Hypothalamus (tissue), 51 donors: ENCODE measurements around the gene INPP5A.
"Not testable (repeated sequence)": the region's sequence is repeated elsewhere in the genome, so short reads cannot be mapped to it uniquely, and the experiment has no call there.

Experiments used
- DNase-seq, 51 donors: peaks; one replicate each; lab custom pipeline; 2025; lab: John Stamatoyannopoulos, UW

The INPP5A gene

GRCh38 chr10:132725202-132725601, 187.6 kb downstream of the INPP5A start:
- no peak for DNase-seq

DNA sequence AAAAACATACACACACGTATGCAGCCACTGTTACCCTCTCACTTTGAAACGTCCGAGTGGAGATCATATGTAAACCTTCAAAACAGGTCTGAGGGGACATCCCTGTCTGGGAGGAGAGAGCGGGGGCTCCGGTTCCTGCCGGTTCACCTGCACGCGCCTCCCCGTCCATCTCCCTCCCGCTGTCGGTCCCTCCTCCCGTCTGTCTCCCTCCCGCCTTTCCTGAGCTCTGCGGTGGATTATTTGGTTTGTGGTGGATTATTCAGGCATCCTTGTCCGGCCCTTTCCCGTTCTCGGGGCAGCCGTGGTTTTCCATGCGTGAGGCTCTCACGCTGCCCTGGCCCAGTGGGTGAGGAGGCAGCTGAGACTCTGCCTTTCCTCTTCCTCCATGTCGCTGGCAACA, 188.6 kb downstream of the INPP5A start:
- no peak for DNase-seq

DNA sequence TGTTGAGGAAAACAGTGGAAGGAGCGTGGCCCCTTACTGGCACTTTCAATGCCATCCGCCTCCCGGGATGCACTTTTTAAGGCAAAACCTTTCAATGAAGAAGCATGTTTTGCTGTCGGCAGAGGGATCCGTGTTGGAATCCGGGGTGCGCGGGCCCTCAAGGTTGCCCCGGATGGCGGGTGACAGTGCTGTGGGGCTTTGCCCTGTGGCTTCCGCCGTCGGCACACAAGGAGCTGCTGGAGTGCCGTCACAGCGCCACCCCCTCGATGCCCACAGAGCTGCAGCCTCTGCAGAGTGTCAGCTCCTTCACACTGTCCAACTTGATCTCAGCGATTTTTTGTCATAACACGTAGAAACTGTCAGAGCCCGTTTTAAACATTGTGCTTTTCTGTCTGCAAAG, 189.4 kb downstream of the INPP5A start:
- no peak for DNase-seq

GRCh38 chr10:132727411-132727810, 189.8 kb downstream of the INPP5A start:
- DNase-seq, result no peak

DNA sequence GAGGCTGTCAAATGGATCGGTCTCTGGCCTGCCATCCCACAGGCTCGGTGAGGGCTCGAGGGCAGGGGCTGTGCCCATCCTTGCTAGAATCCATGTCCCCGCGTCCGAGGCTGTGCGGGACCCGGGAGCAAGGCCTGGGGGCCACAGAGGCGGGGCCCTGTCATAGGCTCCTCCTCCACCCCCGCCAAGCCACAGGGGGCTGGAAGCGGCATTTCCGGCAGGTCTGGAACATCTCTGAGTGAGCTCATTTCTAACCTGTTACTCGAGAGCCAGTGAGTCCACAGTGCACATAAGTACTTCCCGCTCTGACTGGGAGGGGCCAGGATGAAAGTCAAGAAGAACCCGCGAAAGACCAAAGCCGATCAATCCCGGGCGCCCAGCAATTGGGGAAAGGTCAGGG, 190.7 kb downstream of the INPP5A start:
- DNase-seq, result no peak

GRCh38 chr10:132728741-132729140, 191.2 kb downstream of the INPP5A start:
- DNase-seq, result no peak

DNA sequence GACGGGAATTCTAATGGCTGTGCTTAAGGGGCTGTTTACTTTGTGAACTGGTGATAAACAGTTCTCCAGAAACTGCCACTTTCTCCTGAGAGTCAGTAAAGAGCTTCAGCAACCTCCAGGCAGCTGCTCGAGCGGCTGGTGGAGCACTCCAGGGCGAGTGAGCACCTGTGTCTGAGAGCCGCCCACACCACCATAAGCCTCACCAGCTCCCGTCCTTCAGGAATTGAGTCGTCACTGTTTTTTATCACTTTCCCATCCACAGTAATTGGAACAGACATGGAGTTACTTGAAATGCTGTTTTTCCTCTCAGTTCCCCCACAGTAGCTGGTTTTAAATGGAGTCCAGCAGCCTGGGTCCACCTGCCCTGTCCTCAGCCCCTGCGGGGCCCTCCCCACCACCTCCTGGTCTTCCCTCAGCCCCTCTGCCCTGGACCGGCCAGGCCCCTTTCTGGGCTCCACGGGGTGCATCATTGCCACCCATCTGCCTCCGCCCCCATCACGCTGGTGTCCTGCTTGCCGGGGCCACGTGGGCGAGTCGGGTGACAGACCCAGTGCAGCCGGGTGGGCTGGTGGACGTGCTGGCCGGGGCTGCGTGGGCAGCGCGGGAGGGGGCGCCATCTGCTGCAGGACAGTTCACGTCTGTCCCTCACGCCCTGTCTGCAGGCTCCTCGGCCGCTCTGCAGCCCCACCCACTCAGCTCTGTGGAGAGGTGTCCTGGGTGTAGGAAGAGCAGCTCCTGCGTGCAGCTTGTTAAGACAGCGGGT, 192.4 kb downstream of the INPP5A start:
- DNase-seq, result no peak

DNA sequence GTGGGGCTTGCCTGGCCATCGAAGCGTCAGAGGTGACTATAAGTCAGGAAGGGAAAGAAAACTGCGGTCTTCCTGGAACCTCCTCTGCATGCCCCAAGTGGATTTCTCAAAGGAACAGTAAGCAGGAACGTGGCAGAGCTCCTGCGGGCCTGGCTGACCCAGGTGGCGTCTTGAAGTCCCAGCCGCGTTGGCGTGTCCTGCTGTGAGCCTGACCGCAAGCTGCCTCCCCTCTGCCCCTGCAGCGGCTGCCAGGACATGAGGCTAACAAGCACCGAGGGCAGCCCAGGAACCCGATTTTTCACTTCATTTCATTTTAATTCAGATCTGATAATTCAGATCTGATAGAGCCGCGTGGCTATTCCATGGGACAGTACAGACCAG, 193.0 kb downstream of the INPP5A start:
- DNase-seq, result no peak

DNA sequence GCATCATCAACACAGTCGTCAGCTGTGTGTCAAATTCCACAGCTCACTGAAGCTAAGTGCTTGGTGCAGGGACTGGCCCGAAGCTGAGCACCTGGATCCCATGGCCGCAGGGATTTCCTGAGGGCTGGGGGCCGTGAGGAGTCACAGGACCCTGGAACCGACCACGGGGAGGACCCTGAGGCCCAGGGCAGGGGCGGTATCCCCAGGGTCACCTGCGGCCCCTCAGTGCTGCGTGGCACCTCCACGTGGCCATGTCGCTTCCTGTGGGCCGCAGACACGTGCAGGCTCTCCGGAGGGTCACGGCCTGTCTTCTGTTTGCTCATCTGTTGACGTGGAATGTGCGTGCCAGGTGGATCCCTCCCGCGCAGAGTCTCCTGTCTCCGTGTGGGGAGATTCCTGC, 194.9 kb downstream of the INPP5A start:
- no peak for DNase-seq

DNA sequence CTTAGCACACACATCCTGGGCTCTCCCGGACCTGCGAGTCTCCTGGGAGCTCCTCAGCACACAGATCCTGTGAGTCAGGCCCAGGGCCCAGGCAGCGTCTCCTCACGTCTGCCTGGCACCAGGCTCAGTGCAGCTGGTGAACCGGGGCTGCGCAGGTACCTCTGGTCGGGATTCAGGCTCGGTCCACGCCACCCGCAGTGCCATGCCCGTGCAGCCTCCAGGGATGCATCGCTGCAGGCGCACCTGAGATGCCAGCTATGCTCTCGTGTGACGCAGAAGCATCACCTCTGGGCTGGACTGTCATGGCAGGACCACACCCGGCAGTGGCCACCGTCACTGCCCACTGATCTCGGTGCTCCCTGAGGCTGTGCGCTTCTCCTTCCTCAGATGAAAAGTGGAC, 196.3 kb downstream of the INPP5A start:
- DNase-seq, result no peak

- DNase-seq, result peak in 34 of 51 donors; percentile 17 to 89 (median 67)
These were observed 197.8 kb downstream of the INPP5A start for GRCh38 chr10:132735341-132735775.

- DNase-seq, result peak in 44 of 51 donors; percentile 47 to 89 (median 74)
These were observed 198.4 kb downstream of the INPP5A start for GRCh38 chr10:132735923-132736391.

- DNase-seq, result peak in 6 of 51 donors; percentile 18 to 56 (median 28)
These were observed 199.9 kb downstream of the INPP5A start for GRCh38 chr10:132737390-132738048.

DNA sequence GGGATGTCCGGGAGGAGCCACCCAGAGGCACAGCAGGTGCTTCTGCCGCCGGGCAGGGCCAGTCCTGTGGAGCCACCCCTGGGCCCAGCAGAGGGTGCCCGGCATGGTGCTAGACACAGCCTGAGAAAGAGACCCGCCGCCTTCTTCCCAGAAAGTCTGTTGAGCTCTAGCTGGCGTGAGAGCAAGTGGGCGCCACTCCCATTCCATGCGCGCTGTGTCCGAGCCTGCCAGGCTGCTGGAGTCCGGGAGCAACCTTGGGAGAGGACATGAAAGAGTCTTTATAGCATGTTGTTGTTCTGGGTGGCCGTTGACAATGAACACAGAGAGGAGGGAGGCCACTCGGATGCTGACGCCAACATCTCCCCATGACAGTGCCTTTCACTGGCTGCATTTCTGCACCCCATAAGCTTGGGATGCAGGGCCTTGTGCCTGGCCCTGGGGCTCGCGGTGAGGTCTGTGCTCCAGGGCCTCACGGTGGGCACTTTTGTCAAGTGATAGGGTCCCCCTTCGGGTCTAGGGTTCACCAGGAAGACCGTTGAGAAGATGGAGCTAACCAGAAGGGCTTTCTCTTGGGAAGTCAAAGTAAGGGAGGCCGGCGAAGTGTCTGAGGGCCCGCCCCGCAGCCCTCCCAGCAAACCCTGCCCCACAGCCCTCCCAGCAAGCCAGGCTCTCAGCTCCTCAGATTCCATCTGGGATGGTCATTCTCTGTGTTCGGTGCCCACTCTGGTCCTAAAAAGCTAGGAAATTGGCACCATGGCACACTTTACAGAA, 201.1 kb downstream of the INPP5A start:
- peak in 48 of 51 donors; percentile 21 to 93 (median 74) for DNase-seq

DNA sequence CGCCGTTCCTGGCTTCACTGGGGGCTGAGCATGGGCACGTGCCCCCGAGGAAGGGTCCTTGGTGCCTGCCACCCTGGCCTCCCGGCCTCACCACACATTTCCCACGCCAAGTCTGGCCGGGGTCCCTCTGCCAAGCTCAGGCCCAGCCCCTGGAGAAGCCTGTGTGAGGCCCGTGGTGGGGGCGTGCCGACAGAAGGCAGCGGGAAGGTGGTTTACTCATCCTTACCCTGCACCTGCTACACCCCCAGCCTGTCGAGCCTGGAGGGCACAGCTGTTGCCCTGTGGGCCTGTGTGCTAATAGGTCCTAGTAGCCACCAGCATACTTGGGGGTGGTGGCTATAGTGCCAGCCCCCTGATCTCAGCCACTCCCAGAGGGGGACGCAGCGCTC, 201.6 kb downstream of the INPP5A start:
- peak in 2 of 51 donors; percentile 32 to 52 for DNase-seq

DNA sequence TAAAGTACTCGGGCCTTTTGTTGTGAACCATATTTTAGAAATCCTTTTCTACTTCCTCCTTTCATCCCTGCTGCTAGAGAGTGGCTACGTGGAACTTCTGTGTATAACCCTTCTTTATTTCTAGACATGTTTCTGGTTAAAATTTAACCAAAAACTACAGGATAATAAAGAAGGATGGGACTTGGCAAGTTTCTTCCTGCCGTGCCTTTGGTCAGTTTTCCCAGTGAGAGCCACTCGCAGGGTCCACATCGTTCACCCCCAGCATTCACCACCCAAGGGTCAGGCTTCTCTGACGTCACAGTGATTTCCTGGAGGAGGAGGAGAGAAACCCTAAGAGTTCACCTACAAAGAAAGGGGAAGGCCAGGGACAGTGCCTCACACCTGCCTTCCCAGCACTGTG, 203.0 kb downstream of the INPP5A start:
- DNase-seq, result no peak

GRCh38 chr10:132742167-132742836, 204.7 kb downstream of the INPP5A start:
- DNase-seq, result no peak

GRCh38 chr10:132742837-132743194, 205.2 kb downstream of the INPP5A start:
- DNase-seq, result no peak

DNA sequence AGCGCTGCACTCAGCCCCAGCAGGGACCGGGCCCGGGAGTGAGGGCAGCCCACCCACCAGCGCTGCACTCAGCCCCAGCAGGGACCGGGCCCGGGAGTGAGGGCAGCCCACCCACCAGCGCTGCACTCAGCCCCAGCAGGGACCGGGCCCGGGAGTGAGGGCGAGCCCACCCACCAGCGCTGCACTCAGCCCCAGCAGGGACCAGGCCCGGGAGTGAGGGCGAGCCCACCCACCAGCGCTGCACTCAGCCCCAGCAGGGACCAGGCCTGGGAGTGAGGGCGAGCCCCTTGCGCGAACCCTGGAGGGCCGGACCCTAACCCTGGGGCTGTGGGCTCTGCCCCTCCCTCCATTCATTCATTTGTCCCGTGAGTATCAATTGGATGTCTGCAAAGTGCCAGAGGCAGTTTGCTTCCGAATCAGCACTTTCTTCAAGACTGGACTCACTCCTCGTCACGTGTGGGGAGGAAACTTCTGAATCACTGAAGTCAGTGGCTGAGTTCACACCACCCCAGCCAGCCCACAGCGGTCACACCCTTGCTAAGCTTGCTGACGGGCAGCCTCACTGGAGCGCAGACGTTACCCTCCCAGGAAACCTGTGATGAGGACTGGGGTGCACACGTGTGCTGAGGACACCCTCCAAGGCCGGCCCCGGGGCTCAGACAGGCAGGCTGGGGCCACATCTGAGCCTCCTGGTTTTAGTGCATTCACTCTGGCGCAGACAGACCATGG, 205.8 kb downstream of the INPP5A start:
- not testable (repeated sequence) for DNase-seq

DNA sequence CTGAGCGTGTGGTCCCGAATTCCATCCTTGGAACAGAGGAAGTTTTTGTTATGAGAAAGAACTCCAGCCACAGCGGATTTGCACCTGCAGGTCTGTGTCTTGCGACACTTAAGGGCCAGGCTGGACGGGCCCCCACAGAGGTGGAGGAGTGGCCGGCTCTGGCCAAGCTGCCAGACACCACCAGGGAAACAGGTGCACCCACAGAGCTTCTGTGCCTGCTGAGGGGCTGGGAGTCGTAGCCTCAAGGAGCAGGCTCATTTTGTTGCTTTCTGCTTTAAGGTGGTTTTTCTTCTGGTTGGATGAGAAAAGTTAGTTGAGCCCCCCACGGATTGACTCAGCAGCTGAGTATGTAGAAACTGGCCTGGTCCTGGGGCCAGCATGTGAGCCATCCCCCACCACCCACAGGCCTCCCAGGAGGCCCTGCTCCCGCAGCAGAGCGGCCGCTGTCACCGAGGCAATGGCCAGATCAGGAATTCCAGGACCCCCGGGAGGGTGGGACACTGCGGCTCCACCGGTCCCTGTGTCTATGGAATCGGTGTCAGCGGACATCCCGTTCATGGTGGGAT, 206.4 kb downstream of the INPP5A start:
- no peak for DNase-seq
